ENCODE measurements around the gene RBM4B.

The RBM4B gene

DNA sequence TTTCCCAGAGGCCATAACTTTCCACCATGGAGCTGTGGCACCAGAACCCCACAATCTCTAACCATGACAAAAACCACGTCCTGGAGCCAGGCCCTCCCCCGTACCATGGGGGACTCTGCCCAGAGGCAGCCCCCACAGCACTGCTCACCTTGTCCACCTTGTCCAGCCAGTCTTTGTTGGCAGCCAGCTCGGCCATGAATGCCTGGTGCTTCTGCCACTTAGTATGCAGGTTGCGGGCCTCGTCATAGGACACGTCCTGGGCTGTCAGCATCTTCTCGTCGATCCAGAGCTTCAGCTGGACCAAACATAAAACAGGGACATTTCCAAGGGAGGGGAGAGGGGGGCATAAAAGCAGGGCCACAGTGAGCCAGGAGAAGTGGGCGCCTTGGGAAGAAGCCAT lies 20.8 kb upstream of the RBM4B start:
- Histone ChIP-seq H3K27me3 (no peaks in the 10 kb centered on the region), H3K9me3 (no peaks in the 10 kb centered on the region), H3K27ac (no peak overlapping the region), H3K4me2 (no peak overlapping the region), H3K4me1 (no peaks in the 10 kb centered on the region), H4K20me1 (peaks cover 43% of the 10 kb centered on the region; the same call in 1 of the 2 replicates), H3K36me3 (peaks cover 95% of the 10 kb centered on the region), H3K9ac (no peak overlapping the region), H3K4me3 (no peak overlapping the region)
- TF ChIP-seq Cebpa-rat (IDR thresholded peaks at IDR 0.05): no peak

DNA sequence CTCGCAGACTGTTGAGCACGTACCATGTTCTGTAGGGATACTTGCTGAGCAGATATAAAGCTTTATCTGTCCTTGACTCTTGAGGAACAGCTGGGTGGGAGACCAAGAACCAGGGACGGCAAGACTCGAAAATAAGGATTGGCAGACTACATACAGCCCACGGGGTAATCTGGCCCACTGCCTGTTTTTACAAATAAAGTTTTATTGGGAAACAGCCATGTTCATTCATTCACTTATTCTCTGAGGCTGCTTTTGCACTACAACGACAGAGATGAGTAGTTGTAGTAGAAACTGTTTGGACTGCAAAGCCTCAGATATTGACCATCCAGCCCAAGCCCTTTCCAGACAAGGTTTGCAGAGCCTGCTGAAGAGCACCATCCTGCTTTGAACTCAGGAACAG lies 20.3 kb upstream of the RBM4B start:
- Histone ChIP-seq H3K4me2 (no peak overlapping the region), H3K9ac (0 out of 2 replicates have a peak overlapping the region, but pooled peaks have one; percentile 6), H3K36me3 (peaks cover 95% of the 10 kb centered on the region), H3K4me3 (no peak overlapping the region), H3K4me1 (no peaks in the 10 kb centered on the region), H3K9me3 (no peaks in the 10 kb centered on the region), H3K27ac (no peak overlapping the region), H3K27me3 (no peaks in the 10 kb centered on the region), H4K20me1 (peaks cover 43% of the 10 kb centered on the region; the same call in 1 of the 2 replicates)
- no peak for TF ChIP-seq Cebpa-rat (IDR thresholded peaks at IDR 0.05)

DNA sequence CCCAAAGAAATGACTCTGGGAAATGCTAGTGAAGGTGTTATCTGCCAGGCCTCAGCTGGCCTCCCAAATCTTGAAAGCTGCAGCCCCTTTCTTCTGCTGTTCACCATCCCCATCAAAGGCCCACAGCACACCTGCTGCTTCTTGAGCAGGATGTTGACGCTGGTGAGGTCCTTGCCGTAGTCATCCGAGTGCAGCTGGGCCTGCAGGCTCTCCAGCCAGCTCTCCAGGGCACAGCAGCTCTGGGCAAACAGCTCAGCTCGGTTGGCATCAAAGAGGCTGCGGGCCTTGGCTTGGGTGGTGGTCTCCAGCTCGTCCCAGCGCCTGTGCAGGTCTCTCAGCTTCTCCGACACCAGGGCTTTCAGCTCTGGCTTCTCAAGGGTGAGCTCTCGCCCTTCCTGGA lies 18.5 kb upstream of the RBM4B start:
- no peaks in the 10 kb centered on the region for H3K9me3 ChIP-seq
- no peaks in the 10 kb centered on the region for H3K27me3 ChIP-seq
- no peak overlapping the region for H3K27ac ChIP-seq
- peaks cover 98% of the 10 kb centered on the region for H3K36me3 ChIP-seq
- no peak overlapping the region for H3K4me2 ChIP-seq
- no peak for TF ChIP-seq Cebpa-rat (IDR thresholded peaks at IDR 0.05)
- H4K20me1 ChIP-seq: peaks cover 43% of the 10 kb centered on the region; the same call in 1 of the 2 replicates
- H3K4me3 ChIP-seq: no peak overlapping the region
- no peaks in the 10 kb centered on the region for H3K4me1 ChIP-seq
- peak overlapping the region; percentile 5; the same call in 1 of the 2 replicates for H3K9ac ChIP-seq

DNA sequence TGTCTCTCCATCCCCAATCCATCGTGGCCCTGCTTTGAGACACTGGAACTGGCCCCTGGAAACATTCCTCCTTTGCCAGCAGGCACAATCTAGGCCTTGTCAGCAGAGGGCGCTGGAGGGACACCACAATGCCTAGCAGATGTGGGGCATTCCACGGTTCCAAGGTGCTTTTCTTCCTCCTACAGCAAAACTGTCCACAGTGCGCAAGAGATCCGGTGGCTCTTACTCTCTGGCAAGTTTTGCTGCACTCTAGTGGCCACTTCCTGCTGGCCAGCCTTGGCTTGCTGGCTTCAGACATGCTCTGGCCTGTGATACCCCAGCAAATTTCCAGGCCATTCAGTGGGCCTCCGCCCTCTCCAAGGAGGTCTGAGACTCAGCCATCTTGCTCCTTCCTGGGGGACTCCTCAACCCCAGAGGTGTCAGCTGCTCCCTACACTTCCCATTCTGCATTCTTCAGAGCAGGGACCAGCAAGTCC lies 17.1 kb upstream of the RBM4B start:
- no peak overlapping the region for H3K4me3 ChIP-seq
- no peak overlapping the region for H3K27ac ChIP-seq
- TF ChIP-seq Cebpa-rat (IDR thresholded peaks at IDR 0.05): no peak
- no peaks in the 10 kb centered on the region for H3K4me1 ChIP-seq
- no peak overlapping the region for H3K4me2 ChIP-seq
- H3K9ac ChIP-seq: no peak overlapping the region
- H4K20me1 ChIP-seq: peaks cover 35% of the 10 kb centered on the region; the same call in 1 of the 2 replicates
- H3K9me3 ChIP-seq: no peaks in the 10 kb centered on the region
- peaks cover 98% of the 10 kb centered on the region for H3K36me3 ChIP-seq
- H3K27me3 ChIP-seq: no peaks in the 10 kb centered on the region

DNA sequence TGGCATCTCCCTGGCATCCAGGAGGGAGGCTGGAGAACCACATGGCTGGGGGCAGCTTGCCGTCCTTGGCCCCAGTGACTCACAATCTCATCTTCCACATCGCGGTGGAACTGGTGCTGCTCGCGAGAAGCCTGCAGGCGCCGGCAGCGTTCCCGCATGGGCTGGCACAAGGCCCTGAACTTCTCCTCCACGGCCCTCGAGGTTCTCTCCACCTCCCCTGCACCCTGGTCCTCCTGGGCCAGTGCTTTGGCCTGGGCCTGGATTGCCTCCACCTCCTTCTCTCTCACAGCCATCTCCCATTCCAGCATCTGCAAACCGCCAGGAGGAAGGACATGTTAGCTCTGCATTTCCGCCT lies 16.3 kb upstream of the RBM4B start:
- H3K4me1 ChIP-seq: no peaks in the 10 kb centered on the region
- H3K9ac ChIP-seq: no peak overlapping the region
- H3K36me3 ChIP-seq: peaks cover 98% of the 10 kb centered on the region
- no peak overlapping the region for H3K4me2 ChIP-seq
- H3K9me3 ChIP-seq: no peaks in the 10 kb centered on the region
- no peak for TF ChIP-seq Cebpa-rat (IDR thresholded peaks at IDR 0.05)
- H3K4me3 ChIP-seq: no peak overlapping the region
- no peaks in the 10 kb centered on the region for H3K27me3 ChIP-seq
- H3K27ac ChIP-seq: no peak overlapping the region
- peaks cover 31% of the 10 kb centered on the region; the same call in 1 of the 2 replicates for H4K20me1 ChIP-seq

DNA sequence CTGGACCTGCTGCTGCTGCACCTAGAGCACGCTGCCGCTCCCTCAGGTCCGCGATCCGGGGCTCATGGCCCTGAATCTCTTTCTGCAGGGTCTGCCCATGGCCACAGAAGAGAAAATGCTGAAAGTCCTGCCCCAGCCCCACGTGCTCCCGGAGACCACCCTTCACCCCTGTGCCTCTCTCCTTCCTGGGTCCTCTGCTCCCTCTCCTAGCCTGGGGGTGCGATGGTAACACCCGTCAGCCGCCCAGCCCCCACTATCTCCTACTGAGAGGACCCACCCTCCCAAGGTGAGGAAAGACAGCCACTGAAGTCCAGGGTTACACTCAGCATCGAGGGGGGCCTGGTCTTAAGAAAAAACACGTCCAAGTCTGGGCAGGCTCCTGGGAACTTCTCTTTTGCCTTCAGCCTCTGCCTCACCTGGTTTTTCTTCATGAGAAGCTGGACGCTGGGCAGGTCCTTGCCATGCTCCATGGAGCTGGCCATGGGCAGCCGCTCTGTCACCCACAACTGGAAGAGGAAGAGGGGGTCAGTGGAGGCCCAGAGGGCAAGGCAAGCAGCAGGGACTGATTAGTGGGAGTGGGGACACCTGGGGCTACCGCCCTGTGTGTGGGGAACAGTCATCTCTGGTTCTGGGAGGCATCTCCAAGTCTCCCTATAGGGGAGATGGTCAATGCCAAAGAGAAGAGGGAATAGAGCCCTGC lies 15.8 kb upstream of the RBM4B start:
- TF ChIP-seq Cebpa-rat (IDR thresholded peaks at IDR 0.05): no peak

DNA sequence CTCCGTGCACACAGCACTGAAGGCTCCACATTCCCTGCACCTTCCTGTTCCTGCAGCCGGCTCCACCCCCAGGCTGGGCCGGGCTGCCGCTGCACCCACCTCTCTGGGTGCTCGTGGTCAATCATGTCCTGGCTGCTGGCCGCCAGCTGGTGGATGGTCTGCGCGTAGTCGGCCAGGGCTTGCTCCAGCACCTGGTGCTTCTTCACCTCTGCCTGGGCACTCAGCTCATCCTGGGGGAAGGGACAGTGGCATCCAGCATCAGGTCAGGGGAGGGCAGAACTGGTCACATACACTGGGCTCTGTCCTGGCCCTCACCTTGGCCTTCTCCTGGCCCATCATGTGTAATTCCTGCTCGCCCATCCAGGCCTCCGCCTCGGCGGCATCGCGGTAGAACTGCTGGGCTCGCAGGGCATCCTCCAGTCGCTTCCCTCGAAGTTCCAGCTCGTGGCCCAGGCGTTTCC lies 15.2 kb upstream of the RBM4B start:
- Histone ChIP-seq H3K4me1 (no peaks in the 10 kb centered on the region), H4K20me1 (peaks cover 20% of the 10 kb centered on the region; the same call in 1 of the 2 replicates), H3K36me3 (peaks cover 98% of the 10 kb centered on the region), H3K4me3 (no peak overlapping the region), H3K9me3 (no peaks in the 10 kb centered on the region), H3K27ac (no peak overlapping the region), H3K9ac (no peak overlapping the region), H3K27me3 (no peaks in the 10 kb centered on the region), H3K4me2 (no peak overlapping the region)
- TF ChIP-seq Cebpa-rat (IDR thresholded peaks at IDR 0.05): no peak

More for the DNA sequence above, 15.8 kb upstream of the RBM4B start:
- peaks cover 98% of the 10 kb centered on the region for H3K36me3 ChIP-seq
- H3K4me1 ChIP-seq: no peaks in the 10 kb centered on the region
- H3K27ac ChIP-seq: no peak overlapping the region
- no peak overlapping the region for H3K4me2 ChIP-seq
- H3K9me3 ChIP-seq: no peaks in the 10 kb centered on the region
- H3K27me3 ChIP-seq: no peaks in the 10 kb centered on the region
- H3K9ac ChIP-seq: no peak overlapping the region
- H4K20me1 ChIP-seq: peaks cover 26% of the 10 kb centered on the region; the same call in 1 of the 2 replicates
- no peak overlapping the region for H3K4me3 ChIP-seq

DNA sequence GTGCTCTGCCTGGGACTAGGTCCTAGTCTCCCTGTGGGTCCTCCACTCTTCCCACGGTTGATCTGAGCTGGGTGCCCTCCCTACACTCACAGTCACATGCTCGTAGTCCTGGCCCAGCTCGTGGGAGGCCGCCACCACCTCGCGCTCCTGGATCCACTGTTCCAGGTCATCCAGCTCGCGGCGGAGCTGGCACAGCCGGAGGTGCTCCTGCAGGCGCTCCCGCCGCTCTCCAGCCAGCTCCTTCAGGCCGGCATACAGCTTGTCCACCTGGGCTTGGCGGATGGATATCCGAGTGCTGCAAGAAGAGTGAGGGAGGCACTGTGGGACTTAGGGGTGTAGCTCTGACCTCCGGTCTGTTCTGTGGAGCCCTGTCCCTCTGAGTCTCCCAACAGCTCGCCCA lies 14.8 kb upstream of the RBM4B start:
- peaks cover 16% of the 10 kb centered on the region; the same call in 1 of the 2 replicates for H4K20me1 ChIP-seq
- no peak overlapping the region for H3K27ac ChIP-seq
- H3K4me2 ChIP-seq: no peak overlapping the region
- H3K4me1 ChIP-seq: no peaks in the 10 kb centered on the region
- H3K9me3 ChIP-seq: no peaks in the 10 kb centered on the region
- H3K4me3 ChIP-seq: no peak overlapping the region
- no peak overlapping the region for H3K9ac ChIP-seq
- TF ChIP-seq Cebpa-rat (IDR thresholded peaks at IDR 0.05): no peak
- peaks cover 98% of the 10 kb centered on the region for H3K36me3 ChIP-seq
- H3K27me3 ChIP-seq: no peaks in the 10 kb centered on the region

DNA sequence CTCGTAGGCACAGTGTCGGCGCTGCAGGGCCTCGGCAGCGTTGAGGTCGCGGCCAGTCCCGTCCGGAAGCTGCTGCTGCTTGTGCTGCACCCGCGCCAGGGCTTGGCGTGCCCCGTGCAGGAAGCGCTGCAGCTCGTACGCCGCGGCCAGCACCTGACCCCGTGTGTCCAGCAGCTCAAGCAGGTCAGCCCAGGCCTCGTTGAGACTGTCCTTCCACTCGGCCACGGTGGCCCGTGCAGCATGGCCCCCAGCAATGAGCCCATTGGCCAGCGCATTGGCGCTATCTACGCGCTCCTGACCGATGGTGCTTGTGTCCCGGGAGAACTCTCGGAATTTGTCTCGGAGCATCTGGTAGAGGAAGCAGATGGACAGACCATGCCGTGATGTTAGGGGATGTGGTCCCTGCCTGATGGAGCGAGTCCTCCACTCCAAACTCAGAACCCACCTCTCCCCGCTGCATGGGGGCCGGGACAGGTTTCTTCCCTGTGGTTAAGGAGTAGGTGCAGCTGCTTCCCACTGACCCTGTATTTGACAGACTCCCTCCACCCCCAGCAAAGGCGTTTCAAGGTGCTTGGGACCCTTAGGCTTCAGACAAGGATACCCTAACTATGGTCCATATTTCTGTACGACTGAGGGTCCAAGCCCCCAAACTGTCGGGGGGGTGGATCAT lies 13.8 kb upstream of the RBM4B start:
- Histone ChIP-seq H3K27ac (no peak overlapping the region), H3K27me3 (no peaks in the 10 kb centered on the region), H3K9ac (no peak overlapping the region), H3K4me3 (no peak overlapping the region), H4K20me1 (peaks cover 15% of the 10 kb centered on the region; the same call in 1 of the 2 replicates), H3K36me3 (peaks cover 98% of the 10 kb centered on the region), H3K4me2 (no peak overlapping the region), H3K9me3 (no peaks in the 10 kb centered on the region), H3K4me1 (no peaks in the 10 kb centered on the region)
- TF ChIP-seq Cebpa-rat (IDR thresholded peaks at IDR 0.05): no peak
